Neural progenitor cell (in vitro differentiated cells): Measurements from ENCODE around the gene CMTR1. TPM values are rescaled to one million over a fixed set of nuclear protein-coding genes. Genes with fewer than 3 reads are reported as not detected.

Source experiments
- DNase-seq: peaks from one replicate; pipeline ENCODE4 v3.0.0-alpha.2; 2016; ENCODE audit warnings: low spot score
- H2AFZ ChIP-seq: fragments of 200-600 bp; sonication (generic); replicated peaks from 2 replicates; pipeline ENCODE4 v1.6.1; 2016; ENCODE audit warnings: antibody characterized with exemption
- H3F3A ChIP-seq: fragments of 200-600 bp; sonication (generic); 2 replicates; pipeline ENCODE4 v1.6.1; 2016; ENCODE audit warnings: antibody characterized with exemption, low read depth
- H3K27ac ChIP-seq: fragments of 200-600 bp; sonication (generic); 2 replicates; pipeline ENCODE4 v1.5.1; 2016; ENCODE audit warnings: mild to moderate bottlenecking
- H3K27me3 ChIP-seq: fragments of 200-600 bp; sonication (generic); 2 replicates; pipeline ENCODE4 v1.6.1; 2016; ENCODE audit warnings: mild to moderate bottlenecking, moderate library complexity
- H3K36me3 ChIP-seq: fragments of 200-600 bp; sonication (generic); 2 replicates; pipeline ENCODE4 v1.5.1; 2016
- H3K4me1 ChIP-seq: fragments of 200-600 bp; sonication (generic); 2 replicates; pipeline ENCODE4 v1.6.1; 2016; ENCODE audit warnings: mixed run types
- H3K4me2 ChIP-seq: fragments of 200-600 bp; sonication (generic); 2 replicates; pipeline ENCODE4 v1.6.1; 2016
- H3K4me3 ChIP-seq: fragments of 200-600 bp; sonication (generic); 2 replicates; pipeline ENCODE4 v1.5.1; 2016
- H3K79me2 ChIP-seq: fragments of 200-600 bp; sonication (generic); 2 replicates; pipeline ENCODE4 v1.6.1; 2016; ENCODE audit warnings: low read depth
- H3K9ac ChIP-seq: fragments of 200-600 bp; sonication (generic); 2 replicates; pipeline ENCODE4 v1.6.1; 2016
- H3K9me3 ChIP-seq: fragments of 200-600 bp; sonication (generic); 2 replicates; pipeline ENCODE4 v1.5.1; 2016; ENCODE audit warnings: low read depth
- H4K20me1 ChIP-seq: fragments of 200-600 bp; sonication (generic); 2 replicates; pipeline ENCODE4 v1.6.1; 2016; ENCODE audit warnings: low read depth
- H3K27ac Mint-ChIP-seq: 3 replicates; pipeline ENCODE4 v1.8.0; 2021; ENCODE audit warnings: mixed read lengths
- H3K27me3 Mint-ChIP-seq: 2 replicates; pipeline ENCODE4 v1.8.0; 2022; ENCODE audit warnings: low read depth, mild to moderate bottlenecking, inconsistent platforms, moderate library complexity, mixed read lengths; ENCODE audit not compliant: insufficient read depth
- H3K36me3 Mint-ChIP-seq: 3 replicates; pipeline ENCODE4 v1.8.0; 2021; ENCODE audit warnings: mixed read lengths
- H3K4me1 Mint-ChIP-seq: 3 replicates; pipeline ENCODE4 v1.8.0; 2021; ENCODE audit warnings: mixed read lengths
- H3K4me3 Mint-ChIP-seq: 3 replicates; pipeline ENCODE4 v1.8.0; 2021; ENCODE audit warnings: mild to moderate bottlenecking, moderate library complexity, mixed read lengths
- H3K9me3 Mint-ChIP-seq: 3 replicates; pipeline ENCODE4 v1.8.0; 2020; ENCODE audit warnings: mixed read lengths
- EZH2 ChIP-seq: fragments of 200-600 bp; sonication (generic); IDR thresholded peaks from 2 replicates; pipeline ENCODE4 v1.6.1; 2017; ENCODE audit warnings: antibody characterized with exemption, mild to moderate bottlenecking, moderate library complexity
- EZH2phosphoT487 ChIP-seq: fragments of 200-600 bp; sonication (generic); IDR thresholded peaks from 2 replicates; pipeline ENCODE4 v1.6.1; 2017; ENCODE audit warnings: antibody characterized with exemption
- total RNA-seq: library from RNA; depleted of rRNA; stranded (reverse); fragments of >200 nt; gene quantifications from 2 replicates; pipeline ENCODE4 v1.2.3, GENCODE V29; 2015; ENCODE audit warnings: low replicate concordance
- TF ChIP-seq, protein P1 (sequence below): fragments of 200-600 bp; sonication (generic); IDR thresholded peaks from 2 replicates; pipeline ENCODE4 v1.5.1; 2017; ENCODE audit warnings: antibody characterized with exemption, mild to moderate bottlenecking

Gene CMTR1
- total RNA-seq, 1 donor from 2014 or later, result 35.4 TPM

DNA sequence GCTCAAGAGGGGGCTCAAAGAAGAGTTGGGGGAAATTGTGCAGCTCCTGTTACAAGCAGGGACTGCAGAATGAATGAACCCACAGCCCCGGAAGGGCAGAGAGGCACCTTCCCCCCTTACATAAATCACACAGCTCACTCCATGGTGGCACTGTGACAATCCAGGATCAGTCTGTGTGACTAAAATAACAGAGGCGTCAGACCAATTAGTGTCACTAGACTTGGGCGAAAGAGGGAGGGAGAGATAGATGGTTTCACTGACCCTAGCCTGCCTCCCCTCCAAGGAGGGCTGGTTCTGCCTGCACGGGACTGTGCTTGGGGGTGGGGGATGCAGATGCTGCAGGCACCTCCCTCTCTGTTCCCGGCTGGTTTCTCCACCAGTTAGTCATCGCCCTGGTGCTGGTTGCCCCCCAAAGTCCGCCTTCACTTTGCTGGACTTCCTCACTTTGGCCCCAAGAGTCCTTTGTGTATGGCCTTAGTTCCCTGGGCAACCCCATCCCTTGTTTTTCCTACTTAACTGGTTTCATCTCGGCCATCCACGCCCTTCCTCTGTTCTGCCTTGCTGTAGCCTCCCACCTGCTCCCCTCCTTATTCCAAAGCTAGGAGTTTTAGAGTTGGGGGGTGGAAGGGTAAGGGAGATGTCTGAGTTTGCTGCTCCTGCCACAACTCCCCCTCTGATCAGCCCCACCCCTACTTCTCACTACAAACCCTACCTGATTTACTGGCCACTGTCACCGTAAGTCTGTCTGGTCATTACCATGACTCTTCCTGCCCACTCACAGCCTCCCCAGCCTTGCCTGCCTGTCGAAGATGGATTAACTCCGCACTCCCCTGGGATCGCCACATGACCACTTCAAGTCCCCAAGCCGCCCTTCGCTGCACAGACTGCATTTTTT, 48.9 kb downstream of the CMTR1 start:
- Mint-ChIP-seq H3K27me3 (peaks cover under 1% of the 10 kb centered on the region), H3K4me1 (peaks cover 36% of the 10 kb centered on the region), H3K36me3 (peaks cover 19% of the 10 kb centered on the region), H3K27ac (peak overlapping the region; percentile 87), H3K4me3 (peak overlapping the region; percentile 27), H3K9me3 (no peaks in the 10 kb centered on the region)
- no peaks in the 10 kb centered on the region for H3K9me3 ChIP-seq
- H3K4me1 ChIP-seq, result peaks cover 38% of the 10 kb centered on the region
- TF ChIP-seq, protein P1, sequence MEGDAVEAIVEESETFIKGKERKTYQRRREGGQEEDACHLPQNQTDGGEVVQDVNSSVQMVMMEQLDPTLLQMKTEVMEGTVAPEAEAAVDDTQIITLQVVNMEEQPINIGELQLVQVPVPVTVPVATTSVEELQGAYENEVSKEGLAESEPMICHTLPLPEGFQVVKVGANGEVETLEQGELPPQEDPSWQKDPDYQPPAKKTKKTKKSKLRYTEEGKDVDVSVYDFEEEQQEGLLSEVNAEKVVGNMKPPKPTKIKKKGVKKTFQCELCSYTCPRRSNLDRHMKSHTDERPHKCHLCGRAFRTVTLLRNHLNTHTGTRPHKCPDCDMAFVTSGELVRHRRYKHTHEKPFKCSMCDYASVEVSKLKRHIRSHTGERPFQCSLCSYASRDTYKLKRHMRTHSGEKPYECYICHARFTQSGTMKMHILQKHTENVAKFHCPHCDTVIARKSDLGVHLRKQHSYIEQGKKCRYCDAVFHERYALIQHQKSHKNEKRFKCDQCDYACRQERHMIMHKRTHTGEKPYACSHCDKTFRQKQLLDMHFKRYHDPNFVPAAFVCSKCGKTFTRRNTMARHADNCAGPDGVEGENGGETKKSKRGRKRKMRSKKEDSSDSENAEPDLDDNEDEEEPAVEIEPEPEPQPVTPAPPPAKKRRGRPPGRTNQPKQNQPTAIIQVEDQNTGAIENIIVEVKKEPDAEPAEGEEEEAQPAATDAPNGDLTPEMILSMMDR, result no peak
- TF ChIP-seq EZH2, result no peak
- H3K36me3 ChIP-seq, result no peaks in the 10 kb centered on the region
- peaks cover 28% of the 10 kb centered on the region for H3F3A ChIP-seq
- H3K79me2 ChIP-seq, result no peaks in the 10 kb centered on the region
- no peak overlapping the region for H2AFZ ChIP-seq
- H3K27ac ChIP-seq, result peak overlapping the region; percentile 42
- H4K20me1 ChIP-seq, result peaks cover 33% of the 10 kb centered on the region
- no peak overlapping the region for H3K9ac ChIP-seq
- DNase-seq, result peak; percentile 37
- peak overlapping the region; percentile 30 for H3K4me2 ChIP-seq
- H3K4me3 ChIP-seq, result no peak overlapping the region
- no peaks in the 10 kb centered on the region for H3K27me3 ChIP-seq

DNA sequence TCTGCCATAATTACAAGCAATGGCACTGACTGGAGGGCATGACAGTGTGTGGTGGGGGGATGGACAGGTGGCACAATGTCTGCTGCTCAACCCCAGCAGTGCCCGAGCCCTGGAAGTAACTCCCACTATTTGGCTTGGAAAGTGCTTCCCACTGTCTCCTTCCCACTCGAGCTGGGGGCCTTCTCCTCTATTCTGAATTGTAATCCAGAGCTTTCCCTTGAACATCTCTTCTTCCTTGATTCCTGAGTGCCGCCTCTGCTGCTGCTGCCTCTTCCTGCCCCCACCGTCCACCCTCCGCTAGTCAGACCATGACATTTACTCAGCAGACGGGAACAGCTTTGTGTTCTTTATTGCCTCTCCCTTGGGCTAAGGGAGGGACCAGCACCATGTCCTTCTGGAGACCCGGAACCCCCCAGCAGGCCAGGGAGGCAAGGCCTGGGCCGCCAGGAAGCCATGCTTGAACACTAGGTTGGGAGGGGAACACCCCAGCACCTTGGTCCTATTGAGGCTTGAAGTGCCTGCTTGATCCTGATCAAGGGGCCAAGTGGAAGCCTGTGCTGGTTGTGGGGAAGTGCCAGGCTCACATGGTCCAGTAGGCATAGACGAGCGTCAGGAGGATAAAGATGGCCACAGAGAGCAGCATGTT, 49.7 kb downstream of the CMTR1 start:
- no peaks in the 10 kb centered on the region for H3K9me3 Mint-ChIP-seq
- H3K4me3 Mint-ChIP-seq, result peak overlapping the region; percentile 27
- Histone ChIP-seq H3K79me2 (no peaks in the 10 kb centered on the region), H3K4me2 (no peak overlapping the region), H2AFZ (no peak overlapping the region), H3K9ac (no peak overlapping the region), H4K20me1 (peaks cover 32% of the 10 kb centered on the region), H3K4me1 (peaks cover 38% of the 10 kb centered on the region), H3F3A (peaks cover 28% of the 10 kb centered on the region), H3K27ac (no peak overlapping the region), H3K36me3 (no peaks in the 10 kb centered on the region), H3K27me3 (no peaks in the 10 kb centered on the region), H3K9me3 (no peaks in the 10 kb centered on the region), H3K4me3 (no peak overlapping the region)
- peak overlapping the region; percentile 87 for H3K27ac Mint-ChIP-seq
- peaks cover 19% of the 10 kb centered on the region for H3K36me3 Mint-ChIP-seq
- peaks cover 36% of the 10 kb centered on the region for H3K4me1 Mint-ChIP-seq
- DNase-seq, result no peak
- peaks cover 2% of the 10 kb centered on the region for H3K27me3 Mint-ChIP-seq
- TF ChIP-seq, protein P1, result no peak
- no peak for TF ChIP-seq EZH2
- no peak for TF ChIP-seq EZH2phosphoT487

DNA sequence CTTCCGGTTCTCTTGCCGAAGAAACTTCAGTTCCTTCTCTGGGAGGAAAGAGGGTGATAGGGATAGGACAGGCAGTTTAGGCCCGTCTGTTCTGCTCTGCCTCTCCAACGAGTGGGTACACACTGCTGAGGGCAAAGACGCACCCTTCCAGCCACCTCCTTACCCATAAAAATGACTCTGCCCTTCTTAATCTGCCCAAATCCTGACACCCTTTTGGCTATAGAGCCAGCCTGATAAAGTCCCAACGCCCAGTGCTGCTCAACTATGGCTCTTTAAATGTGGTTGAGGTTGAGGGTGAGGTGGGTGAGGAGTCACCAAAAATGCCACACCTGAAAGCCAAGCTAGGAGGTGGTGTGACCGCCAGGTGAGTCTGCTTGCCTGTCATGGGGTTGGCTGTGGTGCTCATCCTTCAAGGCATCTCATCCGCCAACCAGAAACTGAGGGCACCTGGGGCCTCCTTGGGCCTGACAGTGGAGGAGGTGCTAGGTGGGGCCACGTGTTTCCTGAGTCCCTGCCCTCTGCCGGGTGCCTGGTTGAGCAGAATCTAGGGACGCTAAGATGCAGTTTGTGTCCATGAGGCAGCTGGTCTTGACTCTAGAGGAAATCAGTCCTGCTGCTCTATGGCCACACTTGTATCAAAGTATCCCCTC, 50.4 kb downstream of the CMTR1 start:
- no peaks in the 10 kb centered on the region for H3K36me3 ChIP-seq
- peaks cover 2% of the 10 kb centered on the region for H3K27me3 Mint-ChIP-seq
- H3K9ac ChIP-seq, result no peak overlapping the region
- H3K27ac Mint-ChIP-seq, result no peak overlapping the region
- H3K4me1 Mint-ChIP-seq, result peaks cover 42% of the 10 kb centered on the region
- TF ChIP-seq, protein P1, result no peak
- TF ChIP-seq EZH2 (no peak), EZH2phosphoT487 (no peak)
- H3K4me1 ChIP-seq, result peaks cover 38% of the 10 kb centered on the region
- no peak overlapping the region for H2AFZ ChIP-seq
- peaks cover 20% of the 10 kb centered on the region for H3K36me3 Mint-ChIP-seq
- no peaks in the 10 kb centered on the region for H3K9me3 ChIP-seq
- DNase-seq, result no peak
- no peaks in the 10 kb centered on the region for H3K27me3 ChIP-seq
- H3K4me3 ChIP-seq, result no peak overlapping the region
- H3K4me3 Mint-ChIP-seq, result no peak overlapping the region
- H3K27ac ChIP-seq, result no peak overlapping the region
- peaks cover 32% of the 10 kb centered on the region for H4K20me1 ChIP-seq
- H3K9me3 Mint-ChIP-seq, result no peaks in the 10 kb centered on the region
- no peaks in the 10 kb centered on the region for H3K79me2 ChIP-seq
- H3K4me2 ChIP-seq, result no peak overlapping the region
- H3F3A ChIP-seq, result peaks cover 28% of the 10 kb centered on the region
